Activated T-helper 17 cell treated with anti-CD3 and anti-CD28 coated beads, Interleukin-2, amount 50 U/mL, for 72 hours (primary cell): ENCODE measurements around the gene RBMS3. TPM values are rescaled to one million over a fixed set of nuclear protein-coding genes. Genes with fewer than 3 reads are reported as not detected.
"Not testable (repeated sequence)": the region's sequence is repeated elsewhere in the genome, so short reads cannot be mapped to it uniquely, and the experiment has no call there.

Source experiments
- ATAC-seq: fragments of 150-1000 bp; cut with Tn5 transposase; replicated peaks from 2 replicates; pipeline ENCODE4 v1.10.0; 2021; ENCODE audit warnings: mild to moderate bottlenecking, moderate library complexity
- H3K27ac Mint-ChIP-seq: one replicate; pipeline ENCODE4 v1.8.0; 2022; ENCODE audit warnings: mixed read lengths
- H3K27me3 Mint-ChIP-seq: one replicate; pipeline ENCODE4 v1.8.0; 2022; ENCODE audit warnings: mixed read lengths
- H3K36me3 Mint-ChIP-seq: one replicate; pipeline ENCODE4 v1.8.0; 2022; ENCODE audit warnings: low read depth, mild to moderate bottlenecking, mixed read lengths
- H3K4me1 Mint-ChIP-seq: one replicate; pipeline ENCODE4 v1.8.0; 2022; ENCODE audit warnings: mixed read lengths
- H3K4me3 Mint-ChIP-seq: one replicate; pipeline ENCODE4 v1.8.0; 2022; ENCODE audit warnings: mild to moderate bottlenecking, mixed read lengths
- H3K9me3 Mint-ChIP-seq: one replicate; pipeline ENCODE4 v1.8.0; 2022; ENCODE audit warnings: mixed read lengths
- total RNA-seq, 2 donors: library from RNA; stranded (reverse); gene quantifications; one replicate each; pipeline ENCODE4 v1.2.3, GENCODE V29; 2022

Gene RBMS3
- total RNA-seq, 2 donors from 2014 or later = 0.37 to 5.8 TPM

DNA sequence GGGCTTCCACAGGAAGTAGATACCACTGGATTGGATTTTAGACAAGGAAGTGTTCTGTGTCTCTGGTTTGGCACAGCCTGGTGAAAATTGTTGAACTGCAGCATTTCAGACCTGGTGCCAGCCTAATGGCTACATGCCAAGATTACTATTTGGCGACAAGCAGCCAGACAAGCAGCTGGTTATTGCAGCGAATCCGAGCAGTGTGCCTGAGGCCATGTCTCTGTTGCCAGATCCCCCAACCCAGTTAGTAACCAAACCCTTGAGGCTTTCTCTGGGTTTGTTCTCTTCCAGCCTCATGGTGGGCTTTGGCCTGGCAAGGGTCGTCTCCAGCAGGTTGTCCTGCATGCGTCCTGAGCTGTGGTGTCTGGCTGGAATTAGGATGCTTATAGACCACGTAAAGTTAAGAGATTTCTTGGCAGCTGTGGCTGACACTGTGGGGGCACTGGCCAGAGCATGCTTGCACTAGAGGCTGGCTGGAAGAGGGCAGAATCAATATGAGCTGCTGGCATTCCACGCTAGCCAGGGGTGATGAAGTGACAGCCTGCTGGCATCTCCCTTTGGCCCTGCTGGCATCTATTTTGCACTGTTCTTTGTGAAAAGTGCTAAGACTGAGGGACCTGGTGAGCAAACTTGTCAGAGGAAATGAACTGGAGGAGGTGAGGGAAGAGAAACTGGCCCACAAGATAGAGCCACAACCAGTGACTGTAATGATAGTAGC lies 172.6 kb downstream of the RBMS3 start:
- H3K4me1 Mint-ChIP-seq = no peaks in the 10 kb centered on the region
- no peak overlapping the region for H3K4me3 Mint-ChIP-seq
- no peak for ATAC-seq
- no peaks in the 10 kb centered on the region for H3K36me3 Mint-ChIP-seq
- no peaks in the 10 kb centered on the region for H3K9me3 Mint-ChIP-seq
- no peaks in the 10 kb centered on the region for H3K27me3 Mint-ChIP-seq
- H3K27ac Mint-ChIP-seq = no peak overlapping the region

DNA sequence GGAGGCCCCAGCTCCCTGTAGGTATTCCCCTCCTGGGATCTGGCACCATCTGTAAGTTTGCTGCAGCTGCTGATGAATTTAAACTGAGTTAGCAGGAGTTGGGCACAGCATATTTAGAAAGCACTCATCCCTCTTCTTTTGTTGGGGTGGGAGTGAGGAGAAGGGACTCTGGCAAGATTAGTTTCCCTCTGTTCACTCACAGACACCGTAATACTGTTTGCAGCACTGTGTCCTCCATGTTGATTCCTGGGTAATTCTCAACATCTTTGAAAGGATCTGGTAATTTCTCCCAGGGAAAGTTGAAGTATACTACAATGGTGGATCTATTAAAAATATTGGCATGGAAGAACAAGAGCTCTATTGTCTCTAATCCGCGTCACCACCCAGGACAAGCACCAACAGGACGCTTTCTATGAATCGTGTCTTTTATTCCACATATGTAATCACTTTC lies 173.3 kb downstream of the RBMS3 start:
- H3K9me3 Mint-ChIP-seq = no peaks in the 10 kb centered on the region
- H3K4me3 Mint-ChIP-seq = no peak overlapping the region
- no peaks in the 10 kb centered on the region for H3K27me3 Mint-ChIP-seq
- no peak for ATAC-seq
- no peaks in the 10 kb centered on the region for H3K36me3 Mint-ChIP-seq
- no peak overlapping the region for H3K27ac Mint-ChIP-seq
- H3K4me1 Mint-ChIP-seq = no peaks in the 10 kb centered on the region

DNA sequence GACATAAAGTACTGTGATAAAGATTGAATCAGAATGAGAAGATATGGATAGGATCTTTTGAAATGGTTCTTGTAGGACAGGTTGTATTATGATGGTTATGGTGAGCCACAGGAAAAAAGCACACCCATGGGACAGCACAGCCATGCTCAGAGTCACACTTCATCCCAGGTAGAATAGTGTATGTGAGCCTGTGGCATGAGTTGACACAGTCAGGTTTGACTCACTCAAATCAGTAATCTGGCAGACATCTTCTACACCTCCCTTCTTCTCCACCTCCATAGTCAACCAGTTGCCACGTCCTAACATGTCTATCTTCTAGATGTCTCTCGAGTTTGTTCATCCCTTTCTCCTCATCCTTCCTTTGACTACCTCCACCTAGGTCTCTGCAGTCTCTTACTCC lies 176.0 kb downstream of the RBMS3 start:
- ATAC-seq = no peak
- H3K9me3 Mint-ChIP-seq = no peaks in the 10 kb centered on the region
- no peaks in the 10 kb centered on the region for H3K4me1 Mint-ChIP-seq
- no peak overlapping the region for H3K27ac Mint-ChIP-seq
- H3K27me3 Mint-ChIP-seq = no peaks in the 10 kb centered on the region
- no peaks in the 10 kb centered on the region for H3K36me3 Mint-ChIP-seq
- H3K4me3 Mint-ChIP-seq = no peak overlapping the region

DNA sequence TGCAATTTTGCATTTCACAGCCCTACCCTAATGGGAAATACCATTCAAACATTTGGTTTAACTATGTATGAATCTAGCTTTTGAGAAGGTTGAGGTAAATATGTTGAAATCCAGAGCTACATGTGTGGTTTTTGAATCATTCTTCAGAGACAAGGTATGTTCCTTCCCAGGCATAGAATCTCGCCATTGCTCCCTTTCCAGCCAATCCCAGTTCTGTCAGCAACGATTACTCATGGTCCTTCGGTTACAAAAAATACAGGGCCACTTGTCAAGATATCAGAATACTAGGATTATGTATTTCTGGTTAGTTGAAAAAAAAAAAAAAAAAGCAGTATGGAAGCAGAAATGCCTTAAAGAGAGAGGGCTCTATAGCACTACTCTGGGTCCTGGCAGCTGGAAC lies 182.4 kb downstream of the RBMS3 start:
- Mint-ChIP-seq H3K36me3 (no peaks in the 10 kb centered on the region), H3K27ac (no peak overlapping the region), H3K27me3 (no peaks in the 10 kb centered on the region), H3K4me3 (no peak overlapping the region), H3K4me1 (no peaks in the 10 kb centered on the region), H3K9me3 (no peaks in the 10 kb centered on the region)
- no peak for ATAC-seq

DNA sequence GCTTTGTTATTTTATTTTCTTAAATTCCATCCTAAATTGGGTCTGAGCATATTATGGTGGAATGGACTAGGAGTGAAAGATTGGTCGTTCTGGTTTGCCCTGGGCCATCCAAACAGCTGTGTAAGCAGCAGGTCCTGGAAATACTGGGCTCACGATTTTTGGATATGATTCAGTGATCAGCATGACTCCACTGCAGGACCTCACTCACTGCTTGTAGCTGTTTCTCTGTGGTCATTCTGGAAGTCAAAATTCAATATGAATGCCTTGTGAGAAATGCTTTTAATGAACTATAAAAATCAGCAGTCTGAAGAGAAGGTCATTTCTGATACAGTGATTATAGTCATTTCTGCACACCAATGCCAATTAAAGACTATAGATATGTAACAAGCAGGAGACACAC lies 185.0 kb downstream of the RBMS3 start:
- H3K27ac Mint-ChIP-seq = no peak overlapping the region
- H3K36me3 Mint-ChIP-seq = no peaks in the 10 kb centered on the region
- no peaks in the 10 kb centered on the region for H3K9me3 Mint-ChIP-seq
- no peaks in the 10 kb centered on the region for H3K4me1 Mint-ChIP-seq
- no peak overlapping the region for H3K4me3 Mint-ChIP-seq
- no peak for ATAC-seq
- H3K27me3 Mint-ChIP-seq = no peaks in the 10 kb centered on the region

DNA sequence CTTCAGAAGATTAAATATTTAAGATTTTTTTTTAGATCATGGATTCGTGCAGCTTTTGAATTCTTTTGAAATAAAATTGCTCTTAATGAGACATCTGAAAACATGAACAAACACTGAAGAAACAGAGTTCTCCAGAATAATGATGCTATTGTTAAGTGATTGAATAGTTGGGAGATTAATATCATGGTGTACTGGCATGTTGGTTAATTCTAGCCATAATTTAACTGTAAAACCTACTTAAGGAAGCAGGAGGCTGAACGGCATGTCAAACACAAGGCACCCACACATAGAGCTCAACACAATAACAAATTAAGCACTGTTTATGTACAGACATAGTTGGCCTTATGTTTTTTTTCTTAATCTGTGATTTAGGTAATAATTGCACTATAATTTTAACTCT lies 185.6 kb downstream of the RBMS3 start:
- H3K27me3 Mint-ChIP-seq = no peaks in the 10 kb centered on the region
- H3K4me1 Mint-ChIP-seq = no peaks in the 10 kb centered on the region
- no peak for ATAC-seq
- no peak overlapping the region for H3K4me3 Mint-ChIP-seq
- no peak overlapping the region for H3K27ac Mint-ChIP-seq
- H3K9me3 Mint-ChIP-seq = no peaks in the 10 kb centered on the region
- no peaks in the 10 kb centered on the region for H3K36me3 Mint-ChIP-seq

DNA sequence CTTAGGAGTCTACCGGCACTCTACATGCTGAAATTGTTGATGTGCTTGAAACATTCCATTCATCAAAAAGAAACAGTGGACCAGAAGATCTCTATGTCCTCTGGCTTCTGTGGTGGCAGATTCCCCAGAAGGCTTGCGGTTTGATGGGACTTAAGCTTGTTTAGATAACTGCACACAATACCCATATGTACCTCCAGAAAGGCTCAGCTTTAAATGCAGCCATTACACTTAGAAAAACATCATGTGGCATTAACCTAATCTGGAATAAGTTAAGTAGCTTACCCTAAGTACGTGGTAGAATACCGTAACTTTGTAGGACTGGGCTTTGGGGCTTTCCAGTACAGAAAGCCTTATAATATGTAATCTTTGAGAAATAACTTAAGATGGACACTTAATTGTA lies 187.3 kb downstream of the RBMS3 start:
- no peaks in the 10 kb centered on the region for H3K36me3 Mint-ChIP-seq

DNA sequence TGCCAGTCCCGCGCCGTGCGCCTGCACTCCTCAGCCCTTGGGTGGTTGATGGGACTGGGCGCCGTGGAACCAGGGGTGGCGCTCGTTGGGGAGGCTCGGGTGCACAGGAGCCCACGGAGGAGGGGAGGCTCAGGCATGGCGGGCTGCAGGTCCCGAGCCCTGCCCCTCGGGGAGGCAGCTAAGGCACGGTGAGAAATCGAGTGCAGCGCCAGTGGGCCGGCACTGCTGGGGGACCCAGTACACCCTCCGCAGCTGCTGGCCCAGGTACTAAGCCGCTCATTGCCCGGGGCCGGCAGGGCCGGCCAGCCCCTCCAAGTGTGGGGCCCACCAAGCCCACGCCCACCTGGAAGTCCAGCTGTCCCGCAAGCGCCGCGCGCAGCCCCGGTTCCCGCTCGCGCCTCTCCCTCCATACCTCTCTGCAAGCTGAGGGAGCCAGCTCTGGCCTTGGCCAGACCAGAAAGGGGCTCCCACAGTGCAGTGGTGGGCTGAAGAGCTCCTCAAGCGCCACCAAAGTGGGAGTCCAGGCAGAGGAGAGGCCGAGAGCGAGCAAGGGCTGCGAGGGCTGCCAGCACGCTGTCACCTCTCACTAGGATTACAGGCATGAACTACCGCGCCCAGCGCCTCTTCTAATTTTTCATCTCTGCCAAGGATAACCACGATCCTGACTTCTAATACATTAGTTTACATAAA lies 192.8 kb downstream of the RBMS3 start:
- not testable (repeated sequence) for H3K36me3 Mint-ChIP-seq, H3K27ac Mint-ChIP-seq, H3K27me3 Mint-ChIP-seq, H3K9me3 Mint-ChIP-seq, H3K4me1 Mint-ChIP-seq, ATAC-seq, H3K4me3 Mint-ChIP-seq

More for the DNA sequence above, 187.3 kb downstream of the RBMS3 start:
- Mint-ChIP-seq H3K9me3 (no peaks in the 10 kb centered on the region), H3K27me3 (no peaks in the 10 kb centered on the region), H3K4me1 (no peaks in the 10 kb centered on the region), H3K4me3 (no peak overlapping the region), H3K27ac (no peak overlapping the region)
- ATAC-seq = no peak

DNA sequence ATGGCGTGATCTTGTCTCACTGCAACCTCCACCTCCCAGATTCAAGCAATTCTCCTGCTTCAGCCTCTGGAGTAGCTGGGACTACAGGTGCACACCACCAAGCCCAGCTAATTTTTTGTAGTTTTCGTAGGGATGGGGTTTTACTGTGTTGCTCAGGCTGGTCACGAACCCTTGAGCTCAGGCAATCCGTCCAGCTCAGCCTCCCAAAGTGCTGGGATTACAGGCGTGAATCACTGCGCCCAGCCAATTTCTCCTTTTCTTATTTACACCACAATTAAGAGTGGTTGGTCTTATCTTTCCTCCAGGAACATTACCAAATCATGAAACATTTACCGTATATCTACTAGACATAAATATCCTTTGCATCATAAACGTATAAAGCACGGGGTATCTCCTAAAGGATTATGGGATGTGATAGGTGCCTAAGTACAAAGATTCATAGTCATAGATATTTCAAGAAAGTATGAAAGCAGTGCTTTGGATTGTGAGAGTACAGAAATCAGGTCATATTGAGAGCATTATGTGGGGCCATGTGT lies 194.5 kb downstream of the RBMS3 start:
- no peak overlapping the region for H3K4me3 Mint-ChIP-seq
- ATAC-seq = no peak
- no peaks in the 10 kb centered on the region for H3K36me3 Mint-ChIP-seq
- no peaks in the 10 kb centered on the region for H3K9me3 Mint-ChIP-seq
- H3K4me1 Mint-ChIP-seq = no peaks in the 10 kb centered on the region
- H3K27ac Mint-ChIP-seq = no peak overlapping the region
- no peaks in the 10 kb centered on the region for H3K27me3 Mint-ChIP-seq

DNA sequence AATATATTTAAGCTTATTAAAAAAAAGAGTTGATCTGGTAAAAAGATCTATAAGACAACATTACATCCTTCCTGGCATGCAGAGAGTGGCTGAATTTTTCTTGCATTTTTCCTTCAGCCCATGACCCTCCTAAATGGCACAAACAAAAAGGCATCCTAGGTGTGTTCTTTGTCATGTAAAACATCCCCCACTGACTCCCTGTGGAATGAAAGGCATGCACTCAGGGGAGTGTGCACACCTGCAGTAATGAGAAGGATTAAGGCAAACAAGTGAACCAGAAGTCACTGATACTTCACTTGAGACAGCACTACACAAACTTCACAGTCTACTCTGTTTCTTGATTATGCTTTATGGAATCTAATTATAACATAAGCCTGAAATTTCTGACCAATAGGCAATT lies 195.0 kb downstream of the RBMS3 start:
- Mint-ChIP-seq H3K4me3 (no peak overlapping the region), H3K36me3 (no peaks in the 10 kb centered on the region), H3K27ac (no peak overlapping the region), H3K9me3 (no peaks in the 10 kb centered on the region), H3K4me1 (no peaks in the 10 kb centered on the region), H3K27me3 (no peaks in the 10 kb centered on the region)
- no peak for ATAC-seq

DNA sequence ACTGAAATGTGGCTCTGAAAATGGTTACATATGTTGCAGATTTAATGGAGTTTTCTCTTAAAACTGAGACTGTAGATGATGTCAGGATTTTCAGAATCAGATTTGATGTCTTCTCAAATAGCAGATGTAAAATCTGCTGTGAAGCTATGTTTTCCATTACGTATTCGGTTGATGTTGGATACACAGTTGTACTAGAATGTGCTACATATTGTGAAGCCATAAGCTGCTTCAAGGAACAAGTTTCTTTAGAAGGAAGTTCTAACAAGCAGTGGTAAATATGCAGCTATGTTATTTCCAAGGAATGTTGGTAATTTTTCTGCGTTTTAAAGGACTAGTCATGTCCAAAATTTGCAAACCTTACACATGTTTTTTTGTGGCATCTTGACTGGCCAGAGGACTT lies 197.7 kb downstream of the RBMS3 start:
- Mint-ChIP-seq H3K4me3 (no peak overlapping the region), H3K27ac (no peak overlapping the region), H3K4me1 (no peaks in the 10 kb centered on the region), H3K9me3 (no peaks in the 10 kb centered on the region), H3K36me3 (no peaks in the 10 kb centered on the region), H3K27me3 (no peaks in the 10 kb centered on the region)
- no peak for ATAC-seq

DNA sequence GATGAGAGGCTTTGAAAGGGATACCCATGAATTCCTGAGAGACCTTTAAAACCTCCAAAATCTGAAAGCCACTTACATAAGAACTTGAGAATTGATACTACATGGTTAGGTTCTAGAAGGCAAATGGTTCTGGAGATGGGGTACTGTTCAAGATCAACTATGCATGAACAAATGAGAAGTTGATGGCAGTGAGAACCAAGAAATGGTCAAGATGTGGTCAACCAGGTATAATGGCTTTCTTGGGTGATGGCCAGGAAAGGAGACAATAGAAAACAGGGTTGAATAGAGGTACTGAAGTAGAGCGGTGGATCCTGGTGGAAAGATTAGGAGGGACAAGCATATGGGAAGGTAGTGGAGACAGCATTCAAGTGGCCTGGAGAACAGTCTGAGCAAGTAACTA lies 200.4 kb downstream of the RBMS3 start:
- H3K36me3 Mint-ChIP-seq = no peaks in the 10 kb centered on the region
- no peak for ATAC-seq
- H3K4me1 Mint-ChIP-seq = no peaks in the 10 kb centered on the region
- H3K9me3 Mint-ChIP-seq = no peaks in the 10 kb centered on the region
- no peaks in the 10 kb centered on the region for H3K27me3 Mint-ChIP-seq
- H3K4me3 Mint-ChIP-seq = no peak overlapping the region
- H3K27ac Mint-ChIP-seq = no peak overlapping the region

DNA sequence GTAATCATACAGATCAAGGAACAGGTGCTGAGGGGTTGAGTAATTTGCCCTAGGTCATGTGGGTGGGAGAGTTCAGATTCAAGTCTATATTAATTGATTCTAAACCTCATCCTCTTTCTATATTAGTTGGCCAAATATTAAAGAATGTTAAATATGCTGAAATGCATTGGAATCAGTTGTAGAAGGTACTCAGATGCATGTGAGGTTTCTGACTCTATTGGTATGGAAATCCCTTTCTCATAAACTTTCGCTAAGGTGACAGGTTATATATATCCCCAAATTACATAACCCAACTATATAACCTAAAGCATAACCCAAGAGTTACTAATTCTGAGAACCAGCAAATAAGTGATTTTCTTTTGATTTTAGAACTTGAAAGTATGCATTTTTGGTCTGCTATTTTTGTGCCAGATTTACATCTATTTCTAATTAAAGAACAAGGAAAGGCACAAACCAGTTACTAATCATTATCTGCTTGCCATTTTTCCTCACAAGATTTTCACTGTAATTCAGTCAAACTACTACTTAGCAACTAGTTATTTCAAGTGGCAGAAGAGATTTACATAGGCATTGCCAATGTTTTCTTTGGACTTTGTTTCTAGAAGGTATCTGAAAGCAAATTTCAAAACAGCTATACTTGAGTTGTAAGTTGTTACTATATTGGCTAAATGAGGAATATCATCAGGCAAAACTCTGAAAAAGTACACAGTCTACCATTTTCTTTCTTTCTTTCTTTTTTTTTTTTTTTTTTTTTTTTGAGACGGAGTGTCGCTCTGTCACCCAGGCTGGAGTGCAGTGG lies 201.3 kb downstream of the RBMS3 start:
- H3K27me3 Mint-ChIP-seq = no peaks in the 10 kb centered on the region

DNA sequence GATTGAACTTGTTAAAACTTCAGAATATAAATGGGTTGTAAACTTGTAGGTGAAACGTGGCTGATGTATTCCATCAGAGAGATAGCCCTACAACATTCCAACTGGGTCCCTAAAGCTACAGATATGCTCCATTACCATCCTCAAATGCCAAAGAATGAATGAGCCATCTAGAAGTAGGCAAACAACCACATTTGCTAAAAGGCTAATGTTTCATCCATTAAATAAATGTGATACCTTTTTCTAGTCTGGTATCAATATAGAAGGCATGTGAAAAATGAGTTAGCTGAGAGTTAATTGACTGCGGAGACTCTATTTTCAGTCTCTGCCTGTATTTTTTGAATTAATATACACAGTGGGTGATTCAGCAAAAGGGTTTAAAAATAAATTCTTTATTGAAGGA lies 203.8 kb downstream of the RBMS3 start:
- no peak for ATAC-seq
- Mint-ChIP-seq H3K4me3 (no peak overlapping the region), H3K36me3 (no peaks in the 10 kb centered on the region), H3K27me3 (no peaks in the 10 kb centered on the region), H3K27ac (no peak overlapping the region), H3K4me1 (no peaks in the 10 kb centered on the region), H3K9me3 (peaks cover 3% of the 10 kb centered on the region)

More for the DNA sequence above, 201.3 kb downstream of the RBMS3 start:
- no peak overlapping the region for H3K27ac Mint-ChIP-seq
- no peaks in the 10 kb centered on the region for H3K9me3 Mint-ChIP-seq
- H3K36me3 Mint-ChIP-seq = no peaks in the 10 kb centered on the region
- no peak for ATAC-seq
- no peaks in the 10 kb centered on the region for H3K4me1 Mint-ChIP-seq
- H3K4me3 Mint-ChIP-seq = no peak overlapping the region

DNA sequence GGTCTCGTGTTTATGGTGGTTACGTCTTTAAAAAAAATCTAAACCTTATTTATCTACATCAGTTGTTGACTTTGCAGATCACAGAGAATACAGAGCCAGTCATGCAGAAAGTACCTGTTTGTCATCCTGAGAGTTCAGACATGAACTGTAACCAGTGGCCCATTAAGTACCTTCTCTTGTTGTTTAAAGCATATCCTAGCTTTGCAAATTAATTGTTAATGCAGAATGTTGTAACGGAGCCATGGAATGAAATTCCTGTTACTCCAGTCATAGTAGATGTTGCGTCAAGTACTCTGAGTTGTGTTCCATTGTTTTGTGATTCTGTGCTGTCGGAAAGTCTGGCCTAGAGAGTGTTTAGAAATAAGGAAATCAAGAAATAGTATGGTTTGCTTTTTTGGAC lies 205.2 kb downstream of the RBMS3 start:
- Mint-ChIP-seq H3K4me3 (no peak overlapping the region), H3K4me1 (no peaks in the 10 kb centered on the region), H3K9me3 (peaks cover 9% of the 10 kb centered on the region), H3K27ac (no peak overlapping the region), H3K36me3 (no peaks in the 10 kb centered on the region), H3K27me3 (no peaks in the 10 kb centered on the region)
- no peak for ATAC-seq
